Endodermal cell (in vitro differentiated cells): Measurements from ENCODE around the gene RPAP2. TPM values are rescaled to one million over a fixed set of nuclear protein-coding genes. Genes with fewer than 3 reads are reported as not detected.

Experiments
- DNase-seq: peaks from one replicate; pipeline ENCODE4 v3.0.0-alpha.2; 2017
- H3K27ac ChIP-seq: 2 replicates; pipeline ENCODE4 v1.5.1; 2013; ENCODE audit warnings: mild to moderate bottlenecking, low read depth, low read length, moderate library complexity
- H3K27me3 ChIP-seq: 2 replicates; pipeline ENCODE4 v1.6.1; 2013; ENCODE audit warnings: mild to moderate bottlenecking, low read length, moderate library complexity; ENCODE audit not compliant: insufficient read depth, control insufficient read depth, poor library complexity, severe bottlenecking
- H3K36me3 ChIP-seq: 2 replicates; pipeline ENCODE4 v1.7.0; 2013; ENCODE audit warnings: mild to moderate bottlenecking, low read length, moderate library complexity; ENCODE audit not compliant: control insufficient read depth, insufficient read depth
- H3K4me1 ChIP-seq: one replicate; pipeline ENCODE4 v1.7.0; 2013; ENCODE audit warnings: low read length; ENCODE audit not compliant: control insufficient read depth, insufficient read depth
- H3K4me3 ChIP-seq: 2 replicates; pipeline ENCODE4 v1.5.1; 2013; ENCODE audit warnings: mild to moderate bottlenecking, low read length, moderate library complexity
- H3K9ac ChIP-seq: 2 replicates; pipeline ENCODE4 v1.6.1; 2013; ENCODE audit warnings: mild to moderate bottlenecking, low read length, moderate library complexity; ENCODE audit not compliant: poor library complexity, severe bottlenecking; ENCODE audit errors: extremely low read depth
- H3K9me3 ChIP-seq: 2 replicates; pipeline ENCODE4 v1.6.1; 2013; ENCODE audit warnings: mild to moderate bottlenecking, low read length, moderate library complexity; ENCODE audit not compliant: control insufficient read depth
- H3K27ac Mint-ChIP-seq: 2 replicates; pipeline ENCODE4 v1.8.0; 2020; ENCODE audit warnings: mixed read lengths
- H3K27me3 Mint-ChIP-seq: 2 replicates; pipeline ENCODE4 v1.8.0; 2021; ENCODE audit warnings: mild to moderate bottlenecking, mixed read lengths; ENCODE audit not compliant: insufficient read depth
- H3K36me3 Mint-ChIP-seq: 2 replicates; pipeline ENCODE4 v1.8.0; 2020; ENCODE audit warnings: low read depth, mixed read lengths
- H3K4me1 Mint-ChIP-seq: 2 replicates; pipeline ENCODE4 v1.8.0; 2020; ENCODE audit warnings: mixed read lengths
- H3K4me3 Mint-ChIP-seq: 2 replicates; pipeline ENCODE4 v1.8.0; 2020; ENCODE audit warnings: mild to moderate bottlenecking, moderate library complexity, mixed read lengths
- H3K9me3 Mint-ChIP-seq: 2 replicates; pipeline ENCODE4 v1.8.0; 2020; ENCODE audit warnings: mild to moderate bottlenecking, mixed read lengths
- CTCF ChIP-seq: fragments of 200-600 bp; sonication (generic); conservative IDR thresholded peaks from 2 replicates; pipeline ENCODE4 v1.5.0; 2021; ENCODE audit warnings: antibody characterized with exemption, mild to moderate bottlenecking
- WGBS, 2 experiments: methylation state at CpG; one replicate each; pipeline versions ENCODE4 v1.1.5 to v1.1.7; 2013; ENCODE audit warnings: missing lambda C conversion rate in 2 of 2, mixed read lengths in 1 of 2; ENCODE audit not compliant: insufficient coverage in 1 of 2, insufficient read length in 1 of 2; 5-methylcytosine and 5-hydroxymethylcytosine counted together
- total RNA-seq, 2 donors: library from RNA; stranded (reverse); fragmentation: NEBNext Ultra II Directional in 1 of 2; extraction: Animal tissue kit (Norgen Biotek cat#: 25700) in 1 of 2; gene quantifications; 2 replicates in 1 of 2; 3 replicates in 1 of 2; pipeline ENCODE4 v1.2.1, GENCODE V29; 2021

The RPAP2 gene
- total RNA-seq, 2 donors from 2014 or later: 38.6 to 43.7 TPM

- DNase-seq: peak; percentile 53
- Mint-ChIP-seq H3K27me3 (no peaks in the 10 kb centered on the region), H3K9me3 (no peaks in the 10 kb centered on the region), H3K27ac (no peak overlapping the region), H3K4me3 (no peak overlapping the region), H3K36me3 (peaks cover 69% of the 10 kb centered on the region), H3K4me1 (peaks cover 4% of the 10 kb centered on the region)
- Histone ChIP-seq H3K9ac (no peak overlapping the region), H3K27ac (no peak overlapping the region), H3K4me3 (no peak overlapping the region), H3K27me3 (no peaks in the 10 kb centered on the region), H3K36me3 (peaks cover 62% of the 10 kb centered on the region), H3K9me3 (no peaks in the 10 kb centered on the region), H3K4me1 (no peaks in the 10 kb centered on the region)
- WGBS, 2 experiments: 66 to 90% methylated on average over 2 to 3 of the region's 3 CpGs
- peak; percentile 81 for TF ChIP-seq CTCF
These were observed 7.4 kb upstream of the RPAP2 start for GRCh38 chr1:92291372-92291999.

- Histone ChIP-seq H3K4me1 (no peaks in the 10 kb centered on the region), H3K36me3 (peaks cover 34% of the 10 kb centered on the region), H3K9ac (peak overlapping the region; percentile 86), H3K4me3 (peak overlapping the region; percentile 99), H3K27ac (peak overlapping the region; percentile 92), H3K27me3 (no peaks in the 10 kb centered on the region), H3K9me3 (no peaks in the 10 kb centered on the region)
- Mint-ChIP-seq H3K27me3 (no peaks in the 10 kb centered on the region), H3K36me3 (peaks cover 45% of the 10 kb centered on the region), H3K4me3 (peak overlapping the region; percentile 95), H3K9me3 (no peaks in the 10 kb centered on the region), H3K27ac (peak overlapping the region; percentile 97), H3K4me1 (peaks cover 14% of the 10 kb centered on the region)
- TF ChIP-seq CTCF: peak; percentile 59
- WGBS, 2 experiments: 13 to 17% methylated on average over 3 of the region's 3 CpGs
- DNase-seq: no peak
These were observed 666 bp upstream of the RPAP2 start for GRCh38 chr1:92298213-92298572.

- H3K9me3 Mint-ChIP-seq: no peaks in the 10 kb centered on the region
- peaks cover 14% of the 10 kb centered on the region for H3K4me1 Mint-ChIP-seq
- H3K4me3 Mint-ChIP-seq: peak overlapping the region; percentile 95
- H3K27me3 ChIP-seq: no peaks in the 10 kb centered on the region
- H3K36me3 Mint-ChIP-seq: peaks cover 44% of the 10 kb centered on the region
- peak overlapping the region; percentile 97 for H3K27ac Mint-ChIP-seq
- peak overlapping the region; percentile 99 for H3K4me3 ChIP-seq
- peak overlapping the region; percentile 86 for H3K9ac ChIP-seq
- H3K27ac ChIP-seq: no peak overlapping the region
- H3K9me3 ChIP-seq: no peaks in the 10 kb centered on the region
- TF ChIP-seq CTCF: no peak
- H3K4me1 ChIP-seq: no peaks in the 10 kb centered on the region
- H3K36me3 ChIP-seq: peaks cover 37% of the 10 kb centered on the region
- H3K27me3 Mint-ChIP-seq: no peaks in the 10 kb centered on the region
- no peak for DNase-seq
- 52 to 61% methylated on average over 5 to 11 of the region's 11 CpGs for WGBS, 2 experiments
These were observed 755 bp downstream of the RPAP2 start for GRCh38 chr1:92299477-92300150.
